NCI-H128 (cell line): ENCODE measurements around the gene COL5A3.

Experiments
- DNase-seq: peaks from one replicate; lab custom pipeline; 2025; ENCODE audit not compliant: unreplicated experiment; lab: John Stamatoyannopoulos, UW

Gene COL5A3

GRCh38 chr19:10011974-10012373, 1.7 kb upstream of the COL5A3 start:
- no peak for DNase-seq

GRCh38 chr19:10010939-10011338, 635 bp upstream of the COL5A3 start:
- no peak for DNase-seq

GRCh38 chr19:10009714-10010224, 535 bp downstream of the COL5A3 start:
- no peak for DNase-seq

GRCh38 chr19:10008184-10008765, 2.0 kb downstream of the COL5A3 start:
- DNase-seq, result no peak

- no peak for DNase-seq
These were observed 2.7 kb downstream of the COL5A3 start for GRCh38 chr19:10007371-10008183.

GRCh38 chr19:10006752-10007323, 3.5 kb downstream of the COL5A3 start:
- DNase-seq, result no peak

- no peak for DNase-seq
These were observed 4.0 kb downstream of the COL5A3 start for GRCh38 chr19:10006335-10006708.

- DNase-seq, result no peak
These were observed 4.5 kb downstream of the COL5A3 start for GRCh38 chr19:10005632-10006334.

- DNase-seq, result no peak
These were observed 5.7 kb downstream of the COL5A3 start for GRCh38 chr19:10004617-10005016.

- DNase-seq, result no peak
These were observed 7.0 kb downstream of the COL5A3 start for GRCh38 chr19:10003271-10003670.

GRCh38 chr19:10001899-10002298, 8.4 kb downstream of the COL5A3 start:
- no peak for DNase-seq

GRCh38 chr19:10000171-10000826, 10.0 kb downstream of the COL5A3 start:
- DNase-seq, result no peak

- no peak for DNase-seq
These were observed 13.8 kb downstream of the COL5A3 start for GRCh38 chr19:9996541-9996940.

- DNase-seq, result no peak
These were observed 14.3 kb downstream of the COL5A3 start for GRCh38 chr19:9995999-9996398.

GRCh38 chr19:9995084-9995483, 15.2 kb downstream of the COL5A3 start:
- no peak for DNase-seq

- DNase-seq, result no peak
These were observed 18.7 kb downstream of the COL5A3 start for GRCh38 chr19:9991425-9992191.

GRCh38 chr19:9989504-9989903, 20.8 kb downstream of the COL5A3 start:
- no peak for DNase-seq

- DNase-seq, result no peak
These were observed 23.5 kb downstream of the COL5A3 start for GRCh38 chr19:9986787-9987281.

GRCh38 chr19:9981406-9982260, 28.7 kb downstream of the COL5A3 start:
- DNase-seq, result no peak
